HG02571 (cell line): ENCODE results near the gene TMEM121.
"Not testable (repeated sequence)": the region's sequence is repeated elsewhere in the genome, so short reads cannot be mapped to it uniquely, and the experiment has no call there.

Experiments
- ATAC-seq: cut with Tn5 transposase; IDR thresholded peaks from one replicate; pipeline ENCODE4 v1.9.1; 2021; ENCODE audit warnings: mild to moderate bottlenecking, moderate library complexity; ENCODE audit not compliant: unreplicated experiment

The TMEM121 gene

DNA sequence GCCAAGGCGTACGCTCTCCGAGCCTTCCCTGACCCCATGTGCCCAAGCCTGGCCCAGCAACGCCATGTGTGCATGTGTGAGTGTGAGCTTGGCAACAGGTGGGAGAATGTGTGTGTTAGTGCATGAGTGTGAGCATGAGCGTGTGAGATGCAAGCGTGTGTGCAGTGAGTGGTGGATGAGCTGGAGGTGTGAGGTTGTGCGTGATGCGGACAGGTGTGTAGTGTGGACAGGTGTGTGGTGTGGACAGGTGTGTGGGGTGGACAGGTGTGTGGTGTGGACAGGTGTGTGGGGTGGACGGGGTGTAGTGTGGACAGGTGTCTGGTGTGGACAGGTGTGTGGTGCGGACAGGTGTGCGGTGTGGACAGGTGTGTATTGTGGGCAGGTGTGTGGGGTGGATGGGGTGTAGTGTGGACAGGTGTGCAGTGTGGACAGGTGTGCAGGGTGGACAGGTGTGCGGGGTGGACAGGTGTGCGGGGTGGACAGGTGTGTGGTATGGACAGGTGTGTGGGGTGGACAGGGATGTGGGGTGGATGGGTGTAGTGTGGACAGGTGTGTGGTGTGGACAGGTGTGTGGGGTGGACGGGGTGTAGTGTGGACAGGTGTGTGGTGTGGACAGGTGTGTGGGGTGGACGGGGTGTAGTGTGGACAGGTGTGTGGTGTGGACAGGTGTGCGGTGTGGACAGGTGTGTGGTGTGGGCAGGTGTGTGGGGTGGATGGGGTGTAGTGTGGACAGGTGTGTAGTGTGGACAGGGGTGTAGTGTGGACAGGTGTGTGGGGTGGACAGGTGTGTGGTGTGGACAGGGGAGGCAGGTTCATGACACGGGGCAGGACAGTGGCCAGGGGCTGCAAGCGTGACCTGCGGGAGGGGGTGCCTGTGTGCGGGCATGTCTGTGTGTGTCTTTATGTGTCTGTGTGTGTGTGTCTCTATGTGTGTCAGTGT is 41.1 kb downstream of the TMEM121 start:
- ATAC-seq = not testable (repeated sequence)

DNA sequence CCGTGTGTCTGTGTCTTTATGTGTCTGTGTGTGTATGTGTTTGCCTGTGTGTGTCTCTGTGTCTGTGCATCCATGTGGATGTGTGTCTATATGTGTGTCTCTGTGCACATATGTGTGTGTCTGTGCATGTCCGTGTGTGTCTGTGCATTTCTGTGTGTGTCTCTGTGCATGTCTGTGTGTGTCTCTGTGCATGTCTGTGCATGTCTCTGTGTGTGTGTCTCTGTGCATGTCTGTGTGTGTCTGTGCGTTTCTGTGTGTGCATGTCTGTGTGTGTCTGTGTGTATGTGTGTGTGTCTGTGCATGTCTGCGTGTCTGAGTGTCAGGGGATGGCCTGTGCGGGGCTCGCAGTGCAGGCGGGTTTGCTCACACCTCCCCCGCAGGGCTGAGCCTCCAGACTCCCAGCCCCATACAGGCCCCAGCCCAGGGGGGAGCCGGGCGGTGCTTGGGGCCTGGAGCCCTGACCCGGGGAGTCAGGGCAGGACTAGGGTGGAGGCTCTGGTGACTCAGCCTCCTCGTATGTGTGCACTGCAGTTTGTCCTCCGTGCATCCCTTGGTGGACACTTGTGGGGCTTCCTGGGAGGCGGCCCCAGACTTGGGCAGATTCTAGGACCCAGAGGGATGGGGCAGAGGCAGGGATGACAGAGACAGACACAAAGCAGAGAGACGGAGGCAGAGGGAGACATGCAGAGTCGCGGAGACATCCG is 41.9 kb downstream of the TMEM121 start:
- not testable (repeated sequence) for ATAC-seq

DNA sequence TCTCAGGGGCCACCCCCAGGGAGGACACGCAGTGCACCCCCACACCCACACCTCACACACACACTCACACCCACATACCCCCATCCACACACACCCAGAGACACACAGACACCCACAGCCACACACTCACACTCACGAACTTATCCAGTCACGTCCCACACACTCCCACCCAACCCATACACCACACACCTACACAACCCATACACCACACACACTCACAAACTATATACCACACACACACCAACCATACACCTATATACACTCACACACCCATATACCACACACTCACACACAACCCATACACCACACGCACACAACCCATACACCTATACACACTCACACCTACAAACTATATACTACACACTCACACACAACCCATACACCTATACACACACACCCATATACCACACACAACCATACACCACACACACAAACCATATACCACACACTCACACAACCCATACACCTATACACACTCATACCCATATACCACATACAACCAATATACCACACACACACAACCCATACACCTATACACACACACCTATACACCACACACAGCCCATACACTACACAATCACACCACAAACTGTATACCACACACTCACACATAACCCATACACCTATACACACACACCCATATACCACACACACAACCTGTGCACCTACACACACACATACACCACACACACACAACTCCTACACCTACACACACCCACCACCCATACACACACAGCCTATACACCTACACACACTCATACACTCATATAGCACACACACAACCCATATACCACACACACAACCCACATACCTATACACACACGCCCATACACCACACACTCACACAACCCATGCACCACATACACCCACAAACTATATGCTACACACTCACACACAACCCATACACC is 42.7 kb downstream of the TMEM121 start:
- no peak for ATAC-seq

DNA sequence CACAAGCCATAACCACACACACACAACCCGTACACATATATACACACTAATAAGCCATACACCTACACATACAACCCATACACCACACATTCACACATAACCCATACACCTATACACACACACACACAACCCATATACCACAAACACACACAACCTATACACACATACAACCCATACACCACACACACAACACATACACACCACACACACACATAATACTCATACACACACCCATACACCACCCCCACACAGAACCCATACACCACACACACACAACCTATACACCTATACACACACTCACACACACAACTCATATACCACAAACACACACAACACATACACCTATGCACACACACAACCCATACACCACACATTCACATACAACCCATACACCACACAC is 44.1 kb downstream of the TMEM121 start:
- no peak for ATAC-seq

DNA sequence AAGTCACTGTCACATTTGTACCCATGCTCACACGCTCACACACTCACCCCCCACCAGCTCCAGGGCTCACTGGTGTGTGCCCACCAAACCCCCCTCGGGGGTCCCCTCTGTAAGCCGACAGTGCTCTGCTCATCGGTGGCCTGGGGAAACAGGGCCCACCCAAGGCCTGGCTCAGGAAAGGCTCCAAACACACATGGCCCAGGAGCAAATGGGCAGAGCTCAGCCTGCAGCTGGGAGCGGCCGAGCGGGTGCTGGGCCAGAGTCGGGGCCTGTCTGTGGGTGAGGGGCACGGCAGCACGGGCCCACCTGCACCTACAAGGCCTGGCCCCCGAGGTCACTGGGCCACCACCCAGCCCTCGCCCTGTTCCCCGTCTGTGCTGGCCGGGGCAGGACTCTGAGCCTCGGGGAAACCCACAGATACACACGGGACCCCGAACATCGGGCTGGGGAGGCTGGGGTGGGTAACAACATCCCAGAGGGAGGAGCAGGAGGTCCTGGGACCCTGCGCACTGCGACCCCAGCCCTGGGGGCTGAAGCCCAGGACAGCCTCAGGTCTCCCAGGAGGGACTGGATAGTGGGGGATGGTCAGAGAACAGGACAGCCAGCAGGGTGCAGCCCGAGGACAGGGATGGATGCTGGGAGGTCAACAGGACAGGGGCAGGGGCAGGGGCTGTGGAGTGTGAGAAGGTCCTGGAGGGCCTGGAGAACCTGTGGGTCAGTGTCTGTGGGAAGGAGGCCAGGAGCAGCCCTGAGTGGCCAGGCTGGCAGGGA is 45.0 kb downstream of the TMEM121 start:
- not testable (repeated sequence) for ATAC-seq

DNA sequence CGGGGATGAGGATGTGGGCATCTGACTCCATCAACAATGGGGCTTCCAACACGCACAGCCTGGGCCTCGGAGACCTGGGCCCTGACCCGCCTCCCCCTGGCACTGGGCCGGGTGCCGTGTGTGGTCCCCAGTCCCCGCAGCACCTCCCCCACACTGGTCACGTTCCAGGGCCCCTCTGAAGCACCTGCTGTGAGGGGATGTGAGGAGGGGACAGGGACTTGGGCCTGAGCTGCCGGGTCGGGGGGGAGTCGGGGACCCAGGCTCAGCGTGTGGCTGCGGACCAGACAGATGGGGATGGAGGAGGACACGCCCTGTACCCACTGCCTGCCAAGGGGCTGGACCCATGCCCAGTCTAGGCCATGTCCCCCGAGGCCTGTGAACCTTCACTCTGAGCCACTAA is 45.7 kb downstream of the TMEM121 start:
- not testable (repeated sequence) for ATAC-seq

DNA sequence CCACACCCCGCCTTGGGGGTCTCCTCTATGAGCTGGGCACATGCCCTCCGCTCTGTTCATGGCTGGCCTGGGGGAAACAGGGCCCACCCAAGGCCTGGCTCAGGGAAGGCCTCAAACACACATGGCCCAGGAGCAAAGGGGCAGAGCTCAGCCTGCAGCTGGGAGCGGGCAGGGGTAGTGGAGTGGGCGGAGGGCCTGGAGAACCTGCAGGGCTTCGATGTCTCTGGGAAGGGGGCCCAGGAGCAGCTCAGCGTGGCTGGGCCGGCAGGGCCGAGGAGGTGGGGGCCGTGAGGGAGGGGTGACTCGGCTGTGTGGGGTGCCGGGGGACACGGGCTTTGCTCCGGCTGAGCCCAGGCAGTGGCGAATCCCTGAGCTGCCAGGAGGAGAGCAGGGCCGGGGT is 47.5 kb downstream of the TMEM121 start:
- ATAC-seq = not testable (repeated sequence)

DNA sequence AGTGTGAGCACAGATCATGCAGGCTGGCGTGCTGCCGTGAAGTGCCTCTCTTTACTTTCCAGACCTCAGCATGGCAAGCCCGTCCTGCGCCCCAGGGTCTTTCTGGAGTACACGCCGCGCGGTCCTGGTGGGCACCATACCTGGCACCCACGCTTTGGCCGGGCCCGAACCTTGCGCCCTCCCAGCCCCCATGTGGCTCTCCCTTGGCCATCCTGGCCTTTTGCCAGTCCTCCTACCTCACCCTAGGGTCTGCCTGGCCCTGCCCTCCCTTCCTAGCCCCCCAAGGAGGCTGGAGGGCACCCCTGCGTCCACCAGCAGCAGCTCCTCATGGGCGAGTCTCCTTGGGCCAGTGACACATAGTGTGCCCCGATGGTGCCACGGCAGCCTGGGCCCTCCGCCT is 48.0 kb downstream of the TMEM121 start:
- not testable (repeated sequence) for ATAC-seq

DNA sequence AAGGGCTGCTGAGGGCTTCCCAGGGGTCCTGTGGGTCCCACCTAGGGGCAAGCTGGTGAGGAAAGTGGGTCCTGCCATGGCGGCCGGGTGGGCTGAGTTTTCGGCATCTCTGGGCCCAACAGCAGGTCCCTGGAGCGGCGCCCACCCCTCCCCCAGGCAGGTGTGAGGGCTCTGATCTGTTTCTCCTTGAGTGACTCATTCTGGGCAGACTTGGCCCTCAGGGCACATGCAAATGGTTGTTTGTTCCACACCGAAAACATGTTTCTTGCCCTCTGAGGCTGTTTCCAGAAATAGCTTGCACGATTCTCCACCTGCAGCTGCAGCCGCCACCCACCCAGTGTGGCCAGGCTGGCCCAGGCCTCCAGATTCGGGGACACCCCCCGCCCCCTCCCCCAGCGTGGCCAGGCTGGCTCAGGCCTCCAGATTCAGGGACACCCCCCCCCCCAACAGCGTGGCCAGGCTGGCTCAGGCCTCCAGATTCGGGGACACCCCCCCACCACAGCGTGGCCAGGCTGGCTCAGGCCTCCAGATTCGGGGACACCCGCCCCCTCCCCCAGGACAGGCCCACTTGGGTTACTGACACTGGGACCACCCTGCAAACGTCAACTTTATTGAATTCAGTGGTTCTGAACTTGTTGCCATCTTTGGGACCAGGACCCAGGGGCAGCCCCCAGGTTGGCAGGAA is 48.8 kb downstream of the TMEM121 start:
- ATAC-seq = peak; percentile 41

DNA sequence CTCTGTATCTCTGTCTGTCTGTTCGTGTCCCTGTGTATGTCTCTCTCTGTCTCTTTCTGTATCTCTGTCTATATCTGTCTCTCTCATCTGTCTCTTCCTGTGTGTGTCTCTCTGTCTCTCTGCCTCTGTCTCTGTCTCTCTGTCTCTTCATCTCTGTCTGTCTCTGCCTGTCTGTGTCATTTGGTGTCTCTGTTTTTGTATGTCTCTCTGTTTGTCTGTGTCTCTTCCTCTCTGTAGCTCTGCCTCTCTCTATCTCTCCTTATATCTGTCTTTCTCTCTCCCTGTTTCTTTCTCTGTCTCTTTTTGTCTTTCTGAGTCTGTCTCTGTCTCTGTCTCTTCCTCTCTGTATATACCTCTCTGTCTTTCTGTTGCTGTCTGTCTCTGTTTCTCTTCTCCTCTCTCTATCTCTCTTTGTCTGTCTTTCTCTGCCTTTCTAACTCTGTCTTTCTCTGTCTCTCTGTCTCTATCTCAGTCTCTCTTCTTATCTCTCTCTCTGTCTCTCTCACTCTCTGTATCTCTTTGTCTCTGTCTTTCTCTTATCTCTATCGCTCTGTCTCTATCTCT is 50.2 kb downstream of the TMEM121 start:
- ATAC-seq = no peak

DNA sequence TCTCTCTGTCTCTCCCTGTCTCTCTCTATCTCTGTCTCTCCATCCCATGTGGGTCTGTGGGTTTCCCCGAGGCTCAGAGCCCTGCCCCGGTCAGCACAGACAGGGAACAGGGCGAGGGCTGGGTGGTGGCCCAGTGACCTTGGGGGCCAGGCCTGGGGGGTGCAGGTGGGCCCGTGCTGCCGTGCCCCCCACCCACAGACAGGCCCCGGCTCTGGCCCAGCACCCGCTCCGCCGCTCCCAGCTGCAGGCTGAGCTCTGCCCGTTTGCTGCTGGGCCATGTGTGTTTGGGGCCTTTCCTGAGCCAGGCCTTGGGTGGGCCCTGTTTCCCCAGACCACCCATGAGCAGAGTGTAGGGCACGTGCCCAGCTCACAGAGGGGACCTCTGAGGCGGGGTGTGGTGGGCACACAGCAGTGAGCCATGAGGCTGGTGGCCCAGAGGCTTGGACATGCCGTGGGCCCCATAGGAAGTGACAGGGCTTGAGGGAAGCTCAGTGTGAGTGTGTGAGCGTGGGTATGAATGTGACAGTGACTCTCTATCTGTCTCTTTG is 51.0 kb downstream of the TMEM121 start:
- ATAC-seq = no peak

DNA sequence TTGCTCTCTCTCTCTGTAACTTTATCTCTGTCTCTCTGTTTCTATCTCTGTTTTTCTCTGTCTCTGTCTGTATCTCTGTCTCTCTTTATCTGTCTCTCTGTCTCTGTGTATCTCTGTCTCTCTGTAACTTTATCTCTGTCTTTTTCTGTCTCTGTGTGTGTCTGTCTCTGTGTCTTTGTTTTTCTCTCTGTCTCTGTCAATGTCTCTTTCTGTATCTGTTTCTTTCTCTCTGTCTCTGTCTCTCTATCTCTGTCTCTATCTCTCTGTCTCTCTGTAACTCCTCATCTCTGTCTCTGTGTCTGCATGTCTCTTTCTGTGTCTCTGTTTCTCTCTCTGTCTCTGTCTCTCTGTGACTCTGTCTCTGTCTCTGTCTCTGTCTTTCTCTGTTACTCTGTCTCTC is 51.7 kb downstream of the TMEM121 start:
- no peak for ATAC-seq

DNA sequence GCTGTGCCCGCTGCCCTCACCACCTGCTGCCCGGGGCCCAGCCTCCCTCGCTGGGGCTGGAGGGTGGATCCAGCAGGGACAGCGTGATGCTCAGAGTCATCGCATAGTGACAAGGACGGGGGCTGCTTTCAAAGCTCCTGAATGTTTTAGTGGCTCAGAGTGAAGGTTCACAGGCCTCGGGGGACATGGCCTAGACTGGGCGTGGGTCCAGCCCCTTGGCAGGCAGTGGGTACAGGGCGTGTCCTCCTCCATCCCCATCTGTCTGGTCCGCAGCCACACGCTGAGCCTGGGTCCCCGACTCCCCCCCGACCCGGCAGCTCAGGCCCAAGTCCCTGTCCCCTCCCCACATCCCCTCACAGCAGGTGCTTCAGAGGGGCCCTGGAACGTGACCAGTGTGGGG is 52.8 kb downstream of the TMEM121 start:
- not testable (repeated sequence) for ATAC-seq
